H9 (cell line): Measurements from ENCODE around the gene ELFN2. TPM values are rescaled to one million over a fixed set of nuclear protein-coding genes. Genes with fewer than 3 reads are reported as not detected.

Experiments
- DNase-seq: peaks from one replicate; pipeline ENCODE4 v3.0.0-alpha.2; 2017
- H2AFZ ChIP-seq: one replicate; pipeline ENCODE4 v1.6.1; 2013; ENCODE audit warnings: mild to moderate bottlenecking, low read length, control low read depth, moderate library complexity
- H2AK5ac ChIP-seq: 2 replicates; pipeline ENCODE4 v1.6.1; 2013; ENCODE audit warnings: low read length, control low read depth, mixed read lengths; ENCODE audit not compliant: insufficient read length
- H2BK120ac ChIP-seq: one replicate; pipeline ENCODE4 v1.6.1; 2013; ENCODE audit warnings: low read depth, mild to moderate bottlenecking, low read length, control low read depth, inconsistent platforms; ENCODE audit not compliant: poor library complexity, severe bottlenecking
- H2BK12ac ChIP-seq: 2 replicates; pipeline ENCODE4 v1.6.1; 2013; ENCODE audit warnings: low read length, control low read depth, mixed read lengths, low read depth; ENCODE audit not compliant: insufficient read length
- H2BK15ac ChIP-seq: 2 replicates; pipeline ENCODE4 v1.6.1; 2013; ENCODE audit warnings: low read depth, low read length, control low read depth
- H2BK20ac ChIP-seq: one replicate; pipeline ENCODE4 v1.6.1; 2013; ENCODE audit warnings: low read depth, mild to moderate bottlenecking, low read length, control low read depth, inconsistent platforms; ENCODE audit not compliant: poor library complexity, severe bottlenecking
- H2BK5ac ChIP-seq: 2 replicates; pipeline ENCODE4 v1.6.1; 2013; ENCODE audit warnings: low read length, control low read depth, mixed read lengths; ENCODE audit not compliant: insufficient read length
- H3K14ac ChIP-seq: 2 replicates; pipeline ENCODE4 v1.6.1; 2013; ENCODE audit warnings: low read length, control low read depth; ENCODE audit not compliant: insufficient read depth
- H3K18ac ChIP-seq: 2 replicates; pipeline ENCODE4 v1.6.1; 2013; ENCODE audit warnings: low read depth, mild to moderate bottlenecking, mixed read lengths, low read length, control low read depth; ENCODE audit not compliant: insufficient read length
- H3K23ac ChIP-seq: 2 replicates; pipeline ENCODE4 v1.6.1; 2013; ENCODE audit warnings: low read length, control low read depth, mixed read lengths, low read depth; ENCODE audit not compliant: insufficient read length
- H3K23me2 ChIP-seq: 2 replicates; pipeline ENCODE4 v1.6.1; 2013; ENCODE audit warnings: low read depth, mild to moderate bottlenecking, mixed read lengths, low read length, control low read depth; ENCODE audit not compliant: insufficient read length, poor library complexity, severe bottlenecking
- H3K27ac ChIP-seq: 2 replicates; pipeline ENCODE4 v1.5.1; 2013; ENCODE audit warnings: low read length, control low read depth, mixed read lengths, low read depth; ENCODE audit not compliant: insufficient read length
- H3K27me3 ChIP-seq: 2 replicates; pipeline ENCODE4 v1.6.1; 2013; ENCODE audit warnings: low read length, control low read depth, inconsistent platforms; ENCODE audit not compliant: insufficient read depth
- H3K4ac ChIP-seq: 2 replicates; pipeline ENCODE4 v1.6.1; 2013; ENCODE audit warnings: low read depth, mild to moderate bottlenecking, control low read depth, inconsistent platforms, low read length, moderate library complexity
- H3K4me1 ChIP-seq: 2 replicates; pipeline ENCODE4 v1.6.1; 2013; ENCODE audit warnings: low read length, control low read depth, inconsistent platforms; ENCODE audit not compliant: insufficient read depth
- H3K4me2 ChIP-seq: 2 replicates; pipeline ENCODE4 v1.6.1; 2013; ENCODE audit warnings: low read length, control low read depth, mixed read lengths; ENCODE audit not compliant: insufficient read length, insufficient read depth
- H3K56ac ChIP-seq: 2 replicates; pipeline ENCODE4 v1.6.1; 2013; ENCODE audit warnings: low read depth, mild to moderate bottlenecking, mixed read lengths, low read length, control low read depth; ENCODE audit not compliant: insufficient read length
- H3K79me1 ChIP-seq: 2 replicates; pipeline ENCODE4 v1.6.1; 2013; ENCODE audit warnings: low read depth, mild to moderate bottlenecking, moderate library complexity, low read length, control low read depth, inconsistent platforms; ENCODE audit not compliant: insufficient read depth, poor library complexity, severe bottlenecking
- H3K79me2 ChIP-seq: 2 replicates; pipeline ENCODE4 v1.6.1; 2013; ENCODE audit warnings: low read length, control low read depth, inconsistent platforms; ENCODE audit not compliant: insufficient read depth
- H3K9ac ChIP-seq: 2 replicates; pipeline ENCODE4 v1.6.1; 2013; ENCODE audit warnings: low read length, control low read depth, mixed read lengths; ENCODE audit not compliant: insufficient read length; ENCODE audit errors: extremely low read depth
- H3K9me3 ChIP-seq: one replicate; pipeline ENCODE4 v1.6.1; 2013; ENCODE audit warnings: low read depth, low read length, inconsistent platforms; ENCODE audit not compliant: control insufficient read depth
- H3T11ph ChIP-seq: one replicate; pipeline ENCODE4 v1.6.1; 2013; ENCODE audit warnings: mild to moderate bottlenecking, low read length, control low read depth, inconsistent platforms
- H4K20me1 ChIP-seq: one replicate; pipeline ENCODE4 v1.6.1; 2013; ENCODE audit not compliant: control insufficient read depth, insufficient read length, insufficient read depth
- H4K5ac ChIP-seq: 2 replicates; pipeline ENCODE4 v1.6.1; 2013; ENCODE audit warnings: low read depth, mild to moderate bottlenecking, mixed read lengths, low read length, control low read depth; ENCODE audit not compliant: insufficient read length
- H4K8ac ChIP-seq: replicated peaks from 2 replicates; pipeline ENCODE4 v1.6.1; 2013; ENCODE audit warnings: low read length, control low read depth, mixed read lengths, low read depth; ENCODE audit not compliant: insufficient read length
- H4K91ac ChIP-seq: 2 replicates; pipeline ENCODE4 v1.6.1; 2013; ENCODE audit warnings: low read depth, mild to moderate bottlenecking, moderate library complexity, mixed read lengths, low read length, control low read depth; ENCODE audit not compliant: insufficient read length
- H3K27ac Mint-ChIP-seq, 3 experiments: 2 replicates in 2 of 3; 3 replicates in 1 of 3; pipeline ENCODE4 v1.8.0; 2020 to 2021; ENCODE audit warnings: mixed read lengths in 3 of 3, mild to moderate bottlenecking in 1 of 3, moderate library complexity in 1 of 3
- H3K27me3 Mint-ChIP-seq: 2 replicates; pipeline ENCODE4 v1.8.0; 2021; ENCODE audit warnings: low read depth, mild to moderate bottlenecking, moderate library complexity, mixed read lengths
- H3K36me3 Mint-ChIP-seq, 3 experiments: 2 replicates in 2 of 3; 3 replicates in 1 of 3; pipeline ENCODE4 v1.8.0; 2020 to 2021; ENCODE audit warnings: low read depth in 3 of 3, mixed read lengths in 3 of 3; ENCODE audit not compliant: insufficient read depth in 1 of 3
- H3K4me1 Mint-ChIP-seq, 2 experiments: 2 replicates each; pipeline ENCODE4 v1.8.0; 2020; ENCODE audit warnings: mixed read lengths in 2 of 2
- H3K4me3 Mint-ChIP-seq, 2 experiments: 2 replicates in 1 of 2; 3 replicates in 1 of 2; pipeline ENCODE4 v1.8.0; 2020 to 2021; ENCODE audit warnings: mild to moderate bottlenecking in 2 of 2, mixed read lengths in 2 of 2, moderate library complexity in 1 of 2
- H3K9me3 Mint-ChIP-seq, 2 experiments: 2 replicates in 1 of 2; 3 replicates in 1 of 2; pipeline ENCODE4 v1.8.0; 2020; ENCODE audit warnings: mild to moderate bottlenecking in 2 of 2, mixed read lengths in 2 of 2, moderate library complexity in 1 of 2
- WGBS: extraction: QIAGEN DNeasy Blood & Tissue Kit; methylation state at CpG from one replicate; pipeline ENCODE4 v1.1.7; 2013; ENCODE audit warnings: missing lambda C conversion rate, low lambda C conversion rate, mixed read lengths; ENCODE audit not compliant: insufficient read length; ENCODE audit errors: extremely low coverage; 5-methylcytosine and 5-hydroxymethylcytosine counted together
- total RNA-seq: library from RNA; stranded (reverse); gene quantifications from 2 replicates; pipeline ENCODE4 v1.2.1, GENCODE V29; 2021
- TF ChIP-seq, protein P1 (sequence below): fragments of 200-600 bp; sonication (generic); conservative IDR thresholded peaks from 3 replicates; pipeline ENCODE4 v1.8.0; 2021; ENCODE audit warnings: antibody characterized with exemption, mild to moderate bottlenecking

ELFN2 gene
- total RNA-seq, 1 experiment from 2014 or later = 0.70 TPM

GRCh38 chr22:37318364-37319109 is 108.7 kb downstream of the ELFN2 start:
- H3K56ac ChIP-seq = no peak overlapping the region
- no peak overlapping the region for H3K14ac ChIP-seq
- H3K9ac ChIP-seq = no peak overlapping the region
- no peaks in the 10 kb centered on the region for H3K79me2 ChIP-seq
- no peak overlapping the region; a peak in 1 of 5 replicates for H3K4me3 Mint-ChIP-seq
- no peak overlapping the region; a peak in 1 of 7 replicates for H3K27ac Mint-ChIP-seq
- no peak overlapping the region for H4K8ac ChIP-seq
- peaks cover 43% of the 10 kb centered on the region for H3K27me3 Mint-ChIP-seq
- H2AK5ac ChIP-seq = no peak overlapping the region
- DNase-seq = no peak
- H3K23me2 ChIP-seq = no peaks in the 10 kb centered on the region
- H3T11ph ChIP-seq = no peak overlapping the region
- no peaks in the 10 kb centered on the region for H3K9me3 ChIP-seq
- H2BK12ac ChIP-seq = no peak overlapping the region
- no peak overlapping the region for H3K27ac ChIP-seq
- no peak overlapping the region for H3K18ac ChIP-seq
- no peaks in the 10 kb centered on the region; a peak in 1 of 5 replicates for H3K9me3 Mint-ChIP-seq
- no peaks in the 10 kb centered on the region for H3K79me1 ChIP-seq
- no peak overlapping the region for H2BK20ac ChIP-seq
- H4K91ac ChIP-seq = no peak overlapping the region
- no CpG with 5 or more reads among the region's 18 CpGs for WGBS
- no peaks in the 10 kb centered on the region for H3K36me3 Mint-ChIP-seq
- no peak overlapping the region for H3K23ac ChIP-seq
- H4K5ac ChIP-seq = no peak overlapping the region
- H3K4me1 ChIP-seq = no peaks in the 10 kb centered on the region
- TF ChIP-seq, protein P1, sequence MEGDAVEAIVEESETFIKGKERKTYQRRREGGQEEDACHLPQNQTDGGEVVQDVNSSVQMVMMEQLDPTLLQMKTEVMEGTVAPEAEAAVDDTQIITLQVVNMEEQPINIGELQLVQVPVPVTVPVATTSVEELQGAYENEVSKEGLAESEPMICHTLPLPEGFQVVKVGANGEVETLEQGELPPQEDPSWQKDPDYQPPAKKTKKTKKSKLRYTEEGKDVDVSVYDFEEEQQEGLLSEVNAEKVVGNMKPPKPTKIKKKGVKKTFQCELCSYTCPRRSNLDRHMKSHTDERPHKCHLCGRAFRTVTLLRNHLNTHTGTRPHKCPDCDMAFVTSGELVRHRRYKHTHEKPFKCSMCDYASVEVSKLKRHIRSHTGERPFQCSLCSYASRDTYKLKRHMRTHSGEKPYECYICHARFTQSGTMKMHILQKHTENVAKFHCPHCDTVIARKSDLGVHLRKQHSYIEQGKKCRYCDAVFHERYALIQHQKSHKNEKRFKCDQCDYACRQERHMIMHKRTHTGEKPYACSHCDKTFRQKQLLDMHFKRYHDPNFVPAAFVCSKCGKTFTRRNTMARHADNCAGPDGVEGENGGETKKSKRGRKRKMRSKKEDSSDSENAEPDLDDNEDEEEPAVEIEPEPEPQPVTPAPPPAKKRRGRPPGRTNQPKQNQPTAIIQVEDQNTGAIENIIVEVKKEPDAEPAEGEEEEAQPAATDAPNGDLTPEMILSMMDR = 0 out of 3 replicates have a peak, but pooled peaks have one; percentile 25
- peaks cover 10 to 17% of the 10 kb centered on the region in 2 experiments for H3K4me1 Mint-ChIP-seq
- no peak overlapping the region for H2AFZ ChIP-seq
- H2BK120ac ChIP-seq = no peak overlapping the region
- no peak overlapping the region for H2BK15ac ChIP-seq
- no peak overlapping the region for H3K4ac ChIP-seq
- H3K4me2 ChIP-seq = no peak overlapping the region
- no peak overlapping the region for H2BK5ac ChIP-seq
- H4K20me1 ChIP-seq = no peaks in the 10 kb centered on the region
- no peaks in the 10 kb centered on the region for H3K27me3 ChIP-seq

Other genes starting within 250 kb of the ELFN2 start
- gene C1QTNF6, start 239.2 kb downstream of the ELFN2 start, total RNA-seq = 3.8 and 5.0 TPM in 2 replicates
- gene SSTR3, start 215.0 kb downstream of the ELFN2 start, total RNA-seq = 0.68 and 0.72 TPM in 2 replicates
- 2.5 and 2.8 TPM in 2 replicates for gene RAC2, start 183.2 kb downstream of the ELFN2 start, total RNA-seq
- gene CYTH4, start 145.0 kb downstream of the ELFN2 start, total RNA-seq = not detected in 2 replicates
- gene MFNG, start 58.9 kb upstream of the ELFN2 start, total RNA-seq = 2.0 and 3.3 TPM in 2 replicates
- gene CARD10, start 91.9 kb upstream of the ELFN2 start, total RNA-seq = 17.1 and 17.7 TPM in 2 replicates
- 23.0 and 24.3 TPM in 2 replicates for gene CDC42EP1, start 133.0 kb upstream of the ELFN2 start, total RNA-seq
- not detected in 2 replicates for gene LGALS2, start 152.6 kb upstream of the ELFN2 start, total RNA-seq
- gene GGA1, start 181.4 kb upstream of the ELFN2 start, total RNA-seq = 56.0 and 61.7 TPM in 2 replicates
- gene SH3BP1, start 212.2 kb upstream of the ELFN2 start, total RNA-seq = 33.6 and 35.1 TPM in 2 replicates
- 38.9 and 41.0 TPM in 2 replicates for gene PDXP, start 231.2 kb upstream of the ELFN2 start, total RNA-seq
- 32.8 and 33.6 TPM in 2 replicates for gene LGALS1, start 248.2 kb upstream of the ELFN2 start, total RNA-seq